IMR-90 (cell line): ENCODE data around the gene GPR32.

Experiments used
- BHLHE40 ChIP-seq: fragments of 150-350 bp; IDR thresholded peaks from 2 replicates; pipeline ENCODE4 v1.6.1; 2016; ENCODE audit warnings: mild to moderate bottlenecking, low read depth, low read length
- CTCF ChIP-seq: conservative IDR thresholded peaks from 2 replicates; pipeline ENCODE4 v1.5.1; 2012; ENCODE audit warnings: mild to moderate bottlenecking, low read depth, low read length, improper control_type of control experiment

DNA sequence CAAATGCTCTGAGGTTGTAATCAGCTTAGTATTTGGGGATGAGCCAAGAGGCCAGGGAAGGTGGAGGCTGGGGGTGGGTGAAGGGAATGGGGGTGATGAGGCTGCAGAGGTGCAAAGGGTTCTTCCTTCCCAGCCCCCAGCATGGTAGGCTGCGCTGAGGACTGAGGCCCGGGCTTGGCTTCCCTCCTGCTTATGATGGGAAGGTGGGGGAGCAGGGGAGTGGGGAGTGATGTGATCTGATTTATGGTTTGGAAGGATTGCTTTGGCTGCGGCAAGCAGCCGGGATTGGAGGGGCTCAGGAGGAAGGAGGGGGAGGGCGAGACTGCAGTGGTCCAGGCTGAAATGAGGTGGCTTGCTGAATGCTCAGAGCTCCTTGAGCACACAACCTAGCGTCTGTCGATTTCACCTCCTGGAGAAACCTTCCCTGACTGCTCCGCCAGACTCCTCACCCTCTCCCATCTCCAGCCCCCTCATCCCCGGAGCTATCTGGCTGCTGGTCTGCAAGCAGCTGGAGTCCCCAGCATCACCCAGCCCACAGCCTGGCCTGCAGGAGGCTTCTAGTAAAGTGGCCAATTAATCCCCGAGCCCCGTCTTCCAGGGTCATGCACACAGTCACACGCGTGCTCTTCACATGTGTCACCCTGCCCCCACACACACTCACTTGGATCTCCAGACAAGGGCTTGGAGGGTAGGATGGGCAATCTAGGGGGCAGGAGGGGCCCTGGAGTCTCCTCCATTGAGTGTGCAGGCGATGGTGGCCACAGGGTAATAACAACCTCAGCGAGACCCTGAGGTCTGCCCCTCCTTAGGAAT lies 47.9 kb upstream of the GPR32 start:
- TF ChIP-seq BHLHE40 (no peak), CTCF (no peak)
